Fibroblast of the conjunctiva (primary cell): Measurements from ENCODE around the gene METTL9.
"Not testable (repeated sequence)": the region's sequence is repeated elsewhere in the genome, so short reads cannot be mapped to it uniquely, and the experiment has no call there.

Experiments used
- DNase-seq: peaks from one replicate; pipeline ENCODE4 v3.0.0-alpha.2; 2010; ENCODE audit warnings: low read depth

The METTL9 gene

GRCh38 chr16:21574372-21574771 is 25.0 kb upstream of the METTL9 start:
- DNase-seq = no peak

GRCh38 chr16:21576323-21576722 is 23.1 kb upstream of the METTL9 start:
- DNase-seq = not testable (repeated sequence)

DNA sequence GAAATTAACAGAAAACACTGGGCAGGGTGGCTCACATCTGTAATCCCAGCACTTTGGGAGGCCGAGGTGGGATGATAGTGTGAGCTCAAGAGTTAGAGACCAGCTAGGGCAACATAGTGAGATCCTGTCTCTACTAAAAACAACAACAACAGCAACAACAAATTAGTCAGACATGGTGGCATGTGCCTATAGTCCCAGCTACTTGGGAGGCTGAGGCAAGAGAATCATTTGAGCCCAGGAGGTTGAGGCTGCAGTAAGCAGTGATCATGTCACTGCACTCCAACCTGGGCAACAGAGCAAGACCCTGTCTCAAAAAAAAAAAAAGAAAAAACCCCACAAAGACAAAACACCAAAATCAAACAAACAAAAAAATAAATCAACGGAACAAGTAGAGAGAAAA is 21.9 kb upstream of the METTL9 start:
- not testable (repeated sequence) for DNase-seq

DNA sequence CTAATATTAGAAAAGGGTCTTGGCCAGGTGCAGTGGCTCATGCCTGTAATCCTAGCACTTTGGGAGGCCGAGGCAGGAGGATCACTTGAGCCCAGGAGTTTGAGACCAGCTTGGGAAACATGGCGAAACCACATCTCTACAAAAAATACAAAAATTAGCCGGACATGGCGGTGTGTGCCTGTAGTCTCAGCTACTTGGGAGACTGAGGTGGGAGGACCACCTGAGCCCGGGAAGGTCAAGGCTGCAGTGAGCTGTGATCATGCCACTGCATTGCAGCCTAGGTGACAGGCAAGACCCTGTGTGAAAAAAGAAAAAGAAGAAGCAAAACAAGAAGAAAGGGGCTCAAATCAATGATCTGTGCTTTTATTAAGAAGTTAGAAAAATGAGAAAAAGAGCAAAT is 21.1 kb upstream of the METTL9 start:
- DNase-seq = not testable (repeated sequence)

DNA sequence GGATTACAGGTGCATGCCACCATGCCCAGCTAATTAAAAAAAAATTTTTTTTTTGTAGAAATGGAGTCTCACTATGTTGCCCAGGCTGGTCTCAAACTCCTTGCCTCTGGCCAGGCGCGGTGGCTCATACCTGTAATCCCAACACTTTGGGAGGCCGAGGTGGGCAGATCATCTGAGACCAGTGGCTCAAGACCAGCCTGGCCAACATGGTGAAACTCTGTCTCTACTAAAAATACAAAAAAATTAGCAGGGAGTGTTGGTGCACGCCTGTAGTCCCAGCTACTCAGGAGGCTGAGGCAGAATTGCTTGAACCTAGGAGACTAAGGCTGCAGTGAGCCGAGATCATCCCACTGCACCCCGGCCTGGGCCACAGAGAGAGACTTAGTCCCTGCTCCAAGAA is 19.2 kb upstream of the METTL9 start:
- not testable (repeated sequence) for DNase-seq

GRCh38 chr16:21580807-21581206 is 18.6 kb upstream of the METTL9 start:
- no peak for DNase-seq

DNA sequence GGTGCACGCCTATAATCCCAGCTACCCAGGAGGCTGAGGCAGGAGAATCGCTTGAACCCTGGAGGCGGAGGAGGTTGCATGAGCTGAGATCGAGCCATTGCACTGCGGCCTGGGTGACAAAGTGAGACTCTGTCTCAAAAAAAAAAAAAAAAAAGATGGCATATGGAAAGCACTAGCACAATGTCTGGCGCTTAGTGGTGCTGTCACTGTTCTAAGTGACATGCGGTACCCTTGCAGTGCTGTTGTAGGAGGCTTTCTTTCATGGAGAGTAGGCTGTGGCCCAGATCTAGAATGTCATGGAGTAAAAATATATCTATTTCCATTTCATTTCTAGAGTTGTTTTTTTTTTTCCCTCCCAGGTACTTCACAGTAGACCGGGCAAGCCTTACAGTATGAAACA is 14.6 kb upstream of the METTL9 start:
- no peak for DNase-seq

- not testable (repeated sequence) for DNase-seq
Measured at GRCh38 chr16:21588593-21588992, 10.8 kb upstream of the METTL9 start.

DNA sequence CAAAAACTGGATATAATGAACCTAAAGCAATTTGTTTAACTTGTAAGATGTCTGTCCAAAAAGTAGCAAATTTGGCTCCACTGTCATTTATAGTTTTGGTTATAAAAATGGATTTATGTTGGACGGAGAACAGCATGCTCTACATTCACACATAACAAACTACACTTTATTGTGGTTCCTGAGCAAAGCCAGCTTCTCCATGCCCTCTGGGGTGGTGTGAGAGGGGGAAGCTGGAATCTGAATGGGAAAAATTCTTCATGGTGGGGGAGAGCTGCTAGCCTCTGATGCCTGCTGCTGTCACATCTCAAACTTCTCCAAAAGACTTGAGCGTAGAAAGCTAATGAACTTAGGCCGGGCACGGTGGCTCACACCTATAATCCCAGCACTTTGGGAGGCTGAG is 9.8 kb upstream of the METTL9 start:
- DNase-seq = no peak

DNA sequence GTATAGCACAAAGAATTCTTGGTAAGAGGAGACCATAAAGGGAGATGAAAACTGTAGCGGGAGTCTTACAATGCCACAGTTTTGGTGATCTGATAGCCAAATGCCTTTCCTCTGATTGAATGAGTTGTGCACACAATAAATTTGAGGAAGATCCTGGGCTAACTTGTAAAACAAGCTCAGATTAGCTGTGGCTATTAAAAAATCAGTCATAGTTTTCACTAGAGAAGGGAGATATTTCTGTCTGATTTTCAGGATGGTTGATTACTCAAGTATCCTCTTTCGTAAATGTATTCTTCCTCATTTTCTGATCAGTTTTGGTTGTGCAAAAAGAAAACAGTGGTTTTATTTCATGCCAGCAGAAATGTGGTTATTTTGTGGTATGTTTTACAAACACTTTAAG is 9.1 kb upstream of the METTL9 start:
- no peak for DNase-seq

DNA sequence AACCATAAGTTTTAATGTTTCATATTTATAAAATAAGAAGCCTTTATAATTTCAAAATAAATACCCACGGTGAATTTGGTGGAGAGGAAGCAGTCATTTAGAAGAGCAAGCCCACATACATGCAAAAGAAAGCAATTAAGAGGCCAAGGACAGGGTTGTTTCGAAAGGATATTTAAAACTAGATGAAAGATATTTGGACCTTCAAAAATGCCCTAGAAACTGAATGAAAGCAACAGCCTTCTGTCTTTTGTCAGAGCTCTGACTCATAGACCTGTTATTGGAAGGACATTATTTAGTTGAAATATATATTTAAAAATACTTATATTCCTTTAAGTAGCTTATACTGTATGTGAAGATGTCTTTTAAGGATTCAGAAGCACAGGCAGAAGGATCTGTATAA is 8.6 kb upstream of the METTL9 start:
- no peak for DNase-seq

DNA sequence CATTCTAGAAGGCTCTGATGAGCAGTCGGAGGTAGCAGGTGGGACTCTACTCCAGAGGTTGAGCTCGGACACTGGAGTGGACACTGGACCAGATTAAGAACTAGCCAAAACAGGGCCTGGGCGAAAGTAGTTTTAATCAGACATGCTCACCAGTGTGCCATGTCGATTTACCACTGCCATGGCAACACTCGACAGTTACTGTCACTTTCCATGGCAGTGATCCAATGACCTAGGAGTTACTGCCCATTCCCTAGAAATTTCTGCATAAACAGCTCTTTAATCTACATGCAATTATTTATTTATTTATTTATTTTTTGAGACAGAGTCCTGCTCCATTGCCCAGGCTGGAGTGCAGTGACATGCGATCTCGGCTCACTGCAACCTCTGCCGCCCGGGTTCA is 7.2 kb upstream of the METTL9 start:
- DNase-seq = no peak

DNA sequence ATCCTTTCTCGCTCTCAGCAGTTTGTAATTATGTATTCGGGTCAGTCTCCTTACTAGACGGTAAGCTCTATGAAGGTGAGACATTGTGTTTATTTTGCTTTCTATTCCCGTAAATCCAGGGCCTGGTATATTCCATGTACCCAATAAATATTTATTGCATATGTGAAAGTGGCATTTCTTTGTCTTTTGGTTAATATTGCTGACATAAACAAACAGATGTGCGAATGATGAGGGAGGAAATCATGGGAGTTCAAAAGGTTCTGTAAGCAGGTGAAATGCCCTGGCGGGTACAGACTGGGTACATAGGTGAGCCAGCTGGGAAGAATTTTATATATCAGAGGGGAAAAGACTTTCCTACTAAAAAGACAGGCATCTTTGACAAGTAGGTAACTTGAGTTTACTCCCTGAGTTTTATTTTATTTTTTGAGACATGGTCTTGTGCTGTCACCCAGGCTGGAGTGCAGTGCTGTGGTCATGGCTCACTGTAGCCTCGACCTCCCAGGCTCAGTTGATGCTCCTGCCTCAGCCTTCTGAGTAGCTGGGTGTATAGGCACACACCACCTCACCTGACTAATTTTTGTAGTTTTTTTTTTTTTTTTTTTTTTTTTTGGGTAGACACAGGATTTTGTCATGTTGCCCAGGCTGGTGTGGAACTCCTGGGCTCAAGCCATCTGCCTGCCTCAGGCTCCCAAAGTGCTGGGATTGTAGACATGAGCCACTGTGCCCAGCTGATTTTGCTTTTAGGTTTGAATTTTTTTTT is 5.7 kb upstream of the METTL9 start:
- no peak for DNase-seq

DNA sequence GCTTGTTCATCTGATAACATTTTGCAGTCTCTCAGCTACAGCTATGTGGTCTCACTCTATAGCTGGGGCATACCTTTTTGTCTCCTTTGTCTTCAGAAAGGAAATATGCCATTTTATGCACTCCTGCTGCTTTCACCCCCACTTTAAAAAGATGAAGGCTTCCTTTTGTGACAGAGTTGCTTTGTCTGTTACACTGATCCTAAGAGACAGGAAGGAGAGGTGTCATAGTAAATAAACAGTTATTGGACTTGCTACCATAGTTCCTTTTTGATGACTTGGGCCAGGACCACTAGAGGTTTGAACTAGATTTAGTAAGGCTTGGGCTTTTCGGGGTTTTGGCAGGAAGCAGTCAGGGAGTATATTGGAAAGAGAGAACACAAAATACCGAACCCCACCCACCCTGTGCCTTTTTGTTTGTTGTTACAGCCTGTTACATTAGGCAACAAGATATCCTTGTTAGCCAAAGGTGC is 1.8 kb upstream of the METTL9 start:
- no peak for DNase-seq

DNA sequence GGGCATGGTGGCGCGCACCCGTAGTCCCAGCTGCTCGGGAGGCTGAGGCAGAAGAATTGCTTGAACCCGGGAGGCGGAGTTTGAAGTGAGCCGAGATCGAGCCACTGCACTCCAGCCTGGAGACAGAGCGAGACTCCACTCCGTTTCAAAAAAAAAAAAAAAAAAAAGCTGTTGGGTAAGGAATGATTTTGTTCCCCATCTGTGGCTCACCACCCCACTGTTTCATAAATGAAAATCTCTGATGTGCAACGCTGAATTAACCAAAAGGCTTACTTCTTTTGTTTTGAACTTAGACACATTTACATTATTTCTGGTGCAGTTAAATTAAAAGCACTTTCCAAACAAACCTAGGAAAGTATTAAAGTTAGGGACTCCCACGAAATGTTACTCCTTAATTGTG is 1.2 kb upstream of the METTL9 start:
- no peak for DNase-seq

DNA sequence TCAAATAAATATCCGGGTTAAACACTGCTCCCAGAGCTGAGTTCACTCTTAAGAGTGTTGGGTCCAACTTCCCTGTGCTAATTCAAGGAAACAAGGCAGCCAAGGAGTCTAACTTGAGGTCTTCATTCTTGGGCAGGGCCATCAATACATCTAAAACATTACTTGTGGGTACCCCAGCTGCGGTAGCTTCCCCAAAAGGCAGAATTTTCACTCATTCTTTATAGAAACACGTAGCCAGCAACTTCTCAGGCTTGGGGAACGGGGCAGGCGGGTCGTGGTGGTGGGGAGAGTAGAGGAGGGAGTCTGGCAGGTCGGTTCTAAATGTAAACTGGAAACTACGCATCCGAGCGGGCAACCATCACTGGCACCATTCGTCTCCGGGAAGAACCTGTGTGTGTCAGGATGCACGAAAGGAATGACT is 666 bp upstream of the METTL9 start:
- no peak for DNase-seq

DNA sequence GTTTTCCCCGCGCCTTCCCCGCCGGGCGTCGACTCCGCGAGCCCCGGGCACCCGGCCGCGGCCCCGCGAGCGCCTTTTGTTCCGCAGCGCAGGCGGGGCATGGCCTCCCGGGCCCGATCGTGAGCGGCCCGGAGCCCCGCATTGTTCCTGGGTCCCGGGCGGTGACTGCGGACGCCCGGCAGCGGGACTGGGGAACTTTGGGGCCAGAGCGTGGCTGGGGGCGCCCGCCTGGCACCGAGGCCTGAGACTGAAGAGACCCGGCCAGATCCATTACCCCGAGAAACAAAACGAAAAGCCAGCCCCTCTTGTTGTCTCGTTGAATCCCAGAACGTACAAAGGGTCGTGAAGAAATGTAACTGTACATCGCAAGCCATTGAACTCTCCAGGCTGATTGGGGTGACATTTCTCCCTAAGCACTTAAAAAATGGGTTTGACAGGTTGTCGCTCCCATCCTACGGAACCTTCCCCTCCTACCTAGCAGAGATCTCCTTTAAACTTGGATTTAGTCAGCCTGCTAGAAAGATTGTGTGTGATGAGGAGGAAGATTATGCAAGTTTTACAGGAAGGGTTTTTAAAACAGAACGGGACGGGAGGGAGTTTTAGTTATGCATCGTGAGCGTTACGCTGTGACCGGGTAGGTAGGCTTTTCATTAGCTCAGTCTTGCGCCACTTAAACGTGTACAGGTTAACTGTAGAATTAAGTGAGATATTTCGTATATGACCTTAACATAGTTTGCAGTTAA is 825 bp downstream of the METTL9 start:
- no peak for DNase-seq

- DNase-seq = no peak
Measured at GRCh38 chr16:21602785-21603184, 3.4 kb downstream of the METTL9 start.

- DNase-seq = no peak
Measured at GRCh38 chr16:21603928-21604327, 4.6 kb downstream of the METTL9 start.

DNA sequence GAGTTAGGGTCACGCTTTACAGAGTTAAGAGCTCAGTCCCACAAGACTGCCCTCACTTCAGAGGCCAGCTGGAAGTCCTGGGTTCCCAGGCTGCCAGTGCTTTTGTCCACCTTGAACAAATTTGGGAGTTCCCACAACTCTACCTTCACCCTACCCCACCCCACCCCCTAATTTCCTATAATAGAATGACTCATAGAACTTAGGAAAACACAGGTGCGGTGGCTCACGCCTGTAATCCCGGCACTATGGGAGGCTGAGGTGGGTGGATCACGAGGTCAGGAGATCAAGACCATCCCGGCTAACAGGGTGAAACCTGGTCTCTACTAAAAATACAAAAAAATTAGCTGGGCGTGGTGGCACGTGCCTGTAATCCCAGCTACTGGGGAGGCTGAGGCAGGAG is 6.5 kb downstream of the METTL9 start:
- DNase-seq = not testable (repeated sequence)

GRCh38 chr16:21608639-21609328 is 9.4 kb downstream of the METTL9 start:
- DNase-seq = no peak

DNA sequence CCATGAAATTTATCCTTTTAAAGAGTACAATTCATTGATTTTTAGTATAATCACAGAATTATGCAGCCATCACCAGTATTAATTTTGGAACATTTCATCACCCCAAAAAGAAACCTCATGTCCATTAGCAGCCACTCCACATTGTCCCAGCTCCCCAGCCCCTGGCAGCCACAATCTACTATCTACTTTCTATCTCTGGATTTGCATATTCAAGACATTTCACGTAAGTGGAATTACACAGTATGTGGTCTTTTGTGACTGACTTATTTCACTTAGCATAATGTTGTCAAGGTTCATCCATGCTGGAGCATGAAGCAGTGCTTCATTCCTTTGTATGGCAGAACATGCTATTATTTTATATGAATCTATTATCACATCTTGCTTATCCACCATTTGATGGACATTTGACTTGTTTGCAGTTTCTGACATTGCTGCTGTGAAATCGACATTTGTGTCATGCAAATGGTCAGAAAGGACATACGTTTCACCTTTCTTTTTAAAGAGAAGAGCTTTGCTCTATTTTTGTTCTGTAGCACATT is 10.7 kb downstream of the METTL9 start:
- DNase-seq = no peak

DNA sequence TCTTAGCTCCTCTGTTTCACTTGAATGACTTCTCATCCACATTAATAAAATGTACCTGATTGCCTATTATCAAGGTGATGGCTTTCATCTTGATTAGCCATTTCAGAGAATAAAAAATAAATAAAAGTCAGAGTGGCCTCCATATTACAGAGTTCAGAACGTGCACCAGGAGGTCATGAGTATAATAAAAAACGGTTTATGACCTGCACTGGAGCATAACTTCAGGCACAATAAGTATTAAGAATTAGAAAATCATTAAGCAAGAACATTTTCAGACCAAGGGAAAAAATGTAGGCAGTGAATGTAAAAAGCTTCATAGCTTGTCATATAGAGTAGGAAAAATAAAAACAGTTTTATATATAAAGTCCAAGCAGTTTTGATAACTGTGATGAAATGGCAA is 11.4 kb downstream of the METTL9 start:
- no peak for DNase-seq
